ENCODE data around the gene SPSB2. TPM values are rescaled to one million over a fixed set of nuclear protein-coding genes. Genes with fewer than 3 reads are reported as not detected.
A peak's percentile ranks its signal among the peaks of the same experiment; 100 is the strongest.

Gene SPSB2
- total and polyA plus RNA-seq, 2 donors (not counting 1 experiment from before 2014, with no cell fraction given) = 9.4 to 16.0 TPM

DNA sequence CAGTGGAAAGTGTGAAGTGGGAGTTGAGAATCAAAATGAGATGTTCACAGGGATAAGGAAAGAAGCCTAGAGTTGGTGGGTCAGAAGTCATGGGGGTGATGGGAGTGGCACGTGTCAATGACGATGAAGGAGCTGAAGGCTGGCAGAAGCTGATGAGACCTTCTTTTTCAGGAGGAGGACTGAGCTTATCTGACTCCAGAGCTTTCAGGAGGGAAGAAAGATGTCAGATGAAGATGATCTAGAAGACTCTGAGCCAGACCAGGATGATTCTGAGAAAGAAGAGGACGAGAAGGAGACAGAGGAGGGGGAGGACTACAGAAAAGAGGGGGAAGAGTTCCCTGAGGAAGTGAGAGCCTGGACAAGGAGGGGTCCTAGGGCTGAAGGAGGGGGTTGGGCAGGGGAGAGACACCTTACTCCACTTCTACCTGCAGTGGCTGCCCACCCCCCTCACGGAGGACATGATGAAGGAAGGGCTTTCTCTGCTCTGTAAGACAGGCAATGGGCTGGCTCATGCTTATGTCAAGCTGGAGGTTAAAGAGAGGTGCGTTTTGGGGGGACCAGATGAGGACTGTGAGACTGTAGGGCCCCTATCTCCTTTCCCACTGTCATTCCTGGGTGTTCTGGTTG lies 32.4 kb upstream of the SPSB2 start:
- H3K4me1 Mint-ChIP-seq = peaks cover 2% of the 10 kb centered on the region
- 94% methylated on average over 2 of the region's 5 CpGs for WGBS (ENCODE audit: insufficient coverage)
- peak overlapping the region; percentile 82 to 94 for H3K27ac ChIP-seq (ENCODE audit: low read length in 2 of 2)
- peak overlapping the region in 4 of 5 experiments; percentile 59 to 86 (median 76) for H3K4me3 ChIP-seq (ENCODE audit: control extremely low read depth in 1 of 5, extremely low read depth in 1 of 5, insufficient read depth in 1 of 5, low read depth in 2 of 5, low read length in 4 of 5)
- H2AFZ ChIP-seq (ENCODE audit: insufficient read depth, low read depth, low read length, poor library complexity, severe bottlenecking) = peak overlapping the region; percentile 89
- no peaks in the 10 kb centered on the region for H3K9me3 Mint-ChIP-seq (ENCODE audit: insufficient read depth)
- H3K27me3 ChIP-seq (replicated peaks in 1 of 4; ENCODE audit: control extremely low read depth in 1 of 4, control insufficient read depth in 3 of 4, insufficient read depth in 4 of 4, low read length in 3 of 4) = no peaks in the 10 kb centered on the region
- H3K4me3 Mint-ChIP-seq = no peak overlapping the region
- ATAC-seq (ENCODE audit: low read depth) = no peak
- no peak overlapping the region for H3K27ac Mint-ChIP-seq
- H3K36me3 ChIP-seq (replicated peaks in 1 of 2; ENCODE audit: control extremely low read depth in 1 of 2, control insufficient read depth in 1 of 2, extremely low read depth in 1 of 2, insufficient read depth in 2 of 2, low read length in 1 of 2) = peaks cover 0 to 6% of the 10 kb centered on the region in 2 experiments
- H3K4me2 ChIP-seq (replicated peaks; ENCODE audit: low read depth, low read length, poor library complexity, severe bottlenecking) = peak overlapping the region; percentile 92
- no peaks in the 10 kb centered on the region for H3K9me3 ChIP-seq (ENCODE audit: control extremely low read depth in 1 of 3, control insufficient read depth in 2 of 3, insufficient read depth in 1 of 3, low read length in 2 of 3)
- ChIA-PET CTCF (interaction anchor here (0.9 to 6.9 kb wide), 3 partner anchors 14 to 32 kb away, joined by 3 to 33 read pairs (median 4); partner anchors contain the start of gene SPSB2), POLR2A (interaction anchor here (1.0 to 1.8 kb wide), 6 partner anchors 9 to 54 kb away, joined by 3 to 8 read pairs (median 6); partner anchors contain the start of genes CDCA3, ENO2, SPSB2 and USP5)
- no peaks in the 10 kb centered on the region for H4K20me1 ChIP-seq (ENCODE audit: control insufficient read depth, insufficient read depth, low read length, poor library complexity, severe bottlenecking)
- intact Hi-C loops (cut with micrococcal nuclease) = no loop called here
- H3K4me1 ChIP-seq (ENCODE audit: control insufficient read depth in 2 of 2, insufficient read depth in 2 of 2, low read length in 2 of 2) = peaks cover 14 to 18% of the 10 kb centered on the region in 2 donors
- no peak for DNase-seq
- H3K79me2 ChIP-seq (ENCODE audit: control insufficient read depth, insufficient read depth, low read length) = no peaks in the 10 kb centered on the region
- H3K27me3 Mint-ChIP-seq = no peaks in the 10 kb centered on the region
- peak overlapping the region; percentile 92 for H3K9ac ChIP-seq (ENCODE audit: low read length)
- no peak for TF ChIP-seq EZH2 (IDR thresholded peaks at IDR 0.05; ENCODE audit: borderline replicate concordance, insufficient read depth, low read depth, low read length, poor library complexity, severe bottlenecking)
- TF ChIP-seq, protein P1, sequence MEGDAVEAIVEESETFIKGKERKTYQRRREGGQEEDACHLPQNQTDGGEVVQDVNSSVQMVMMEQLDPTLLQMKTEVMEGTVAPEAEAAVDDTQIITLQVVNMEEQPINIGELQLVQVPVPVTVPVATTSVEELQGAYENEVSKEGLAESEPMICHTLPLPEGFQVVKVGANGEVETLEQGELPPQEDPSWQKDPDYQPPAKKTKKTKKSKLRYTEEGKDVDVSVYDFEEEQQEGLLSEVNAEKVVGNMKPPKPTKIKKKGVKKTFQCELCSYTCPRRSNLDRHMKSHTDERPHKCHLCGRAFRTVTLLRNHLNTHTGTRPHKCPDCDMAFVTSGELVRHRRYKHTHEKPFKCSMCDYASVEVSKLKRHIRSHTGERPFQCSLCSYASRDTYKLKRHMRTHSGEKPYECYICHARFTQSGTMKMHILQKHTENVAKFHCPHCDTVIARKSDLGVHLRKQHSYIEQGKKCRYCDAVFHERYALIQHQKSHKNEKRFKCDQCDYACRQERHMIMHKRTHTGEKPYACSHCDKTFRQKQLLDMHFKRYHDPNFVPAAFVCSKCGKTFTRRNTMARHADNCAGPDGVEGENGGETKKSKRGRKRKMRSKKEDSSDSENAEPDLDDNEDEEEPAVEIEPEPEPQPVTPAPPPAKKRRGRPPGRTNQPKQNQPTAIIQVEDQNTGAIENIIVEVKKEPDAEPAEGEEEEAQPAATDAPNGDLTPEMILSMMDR (IDR thresholded peaks at IDR 0.05) = no peak

Measured in B cell (primary cell).